Liver (tissue), 9 donors: ENCODE measurements around the gene MFAP5. TPM values are rescaled to one million over a fixed set of nuclear protein-coding genes. Genes with fewer than 3 reads are reported as not detected.

ENCODE experiments used
- DNase-seq: peaks from one replicate; pipeline ENCODE4 v3.0.0-alpha.2; 2017; ENCODE audit warnings: low spot score
- H3K27ac ChIP-seq, 2 donors: one replicate each; pipeline ENCODE4 v1.7.0; 2013; ENCODE audit warnings: inconsistent platforms in 2 of 2, low read length in 2 of 2, control low read depth in 1 of 2, low read depth in 1 of 2, mild to moderate bottlenecking in 1 of 2
- H3K27me3 ChIP-seq, 4 donors: one replicate each; pipeline versions ENCODE4 v1.6.1 to v1.7.0; 2013; ENCODE audit warnings: low read length in 3 of 4, inconsistent platforms in 1 of 4, mild to moderate bottlenecking in 1 of 4, moderate library complexity in 1 of 4; ENCODE audit not compliant: control insufficient read depth in 4 of 4, insufficient read depth in 4 of 4
- H3K36me3 ChIP-seq, 4 donors: one replicate each; pipeline versions ENCODE4 v1.6.1 to v1.7.0; 2013; ENCODE audit warnings: low read length in 3 of 4, mild to moderate bottlenecking in 3 of 4, low read depth in 1 of 4, moderate library complexity in 1 of 4; ENCODE audit not compliant: control insufficient read depth in 4 of 4, insufficient read depth in 3 of 4
- H3K4me1 ChIP-seq, 4 donors: one replicate each; pipeline versions ENCODE4 v1.6.1 to v1.7.0; 2013; ENCODE audit warnings: low read length in 3 of 4, mild to moderate bottlenecking in 3 of 4, moderate library complexity in 1 of 4; ENCODE audit not compliant: control insufficient read depth in 4 of 4, insufficient read depth in 4 of 4
- H3K4me3 ChIP-seq, 3 donors: one replicate each; pipeline versions ENCODE4 v1.6.1 to v1.7.0; 2013; ENCODE audit warnings: low read length in 3 of 3, control low read depth in 1 of 3, low read depth in 1 of 3, mild to moderate bottlenecking in 1 of 3
- H3K9ac ChIP-seq, 2 donors: one replicate each; pipeline ENCODE4 v1.7.0; 2013; ENCODE audit warnings: low read length in 2 of 2, mild to moderate bottlenecking in 2 of 2, moderate library complexity in 2 of 2, control low read depth in 1 of 2, low read depth in 1 of 2
- H3K9me3 ChIP-seq, 4 donors: one replicate each; pipeline versions ENCODE4 v1.6.1 to v1.7.0; 2013; ENCODE audit warnings: low read length in 3 of 4; ENCODE audit not compliant: control insufficient read depth in 4 of 4
- CTCF ChIP-seq: fragments of 150-350 bp; IDR thresholded peaks from 2 replicates; pipeline ENCODE4 v1.5.1; 2017; ENCODE audit warnings: improper control_type of control experiment, low read depth, low read length; ENCODE audit not compliant: missing input control
- EGR1 ChIP-seq, 2 donors: IDR thresholded peaks; 2 replicates each; pipeline ENCODE4 v1.6.1; 2016 to 2018; ENCODE audit warnings: antibody characterized with exemption in 2 of 2, low read depth in 2 of 2
- FOXA1 ChIP-seq: IDR thresholded peaks from 2 replicates; pipeline ENCODE4 v1.6.1; 2016; ENCODE audit warnings: antibody characterized with exemption
- FOXA2 ChIP-seq: IDR thresholded peaks from 2 replicates; pipeline ENCODE4 v1.6.1; 2016; ENCODE audit warnings: antibody characterized with exemption
- GABPA ChIP-seq, 2 donors: IDR thresholded peaks in 1 of 2; conservative IDR thresholded peaks in 1 of 2; 2 replicates each; pipeline ENCODE4 v1.6.1; 2016; ENCODE audit warnings: antibody characterized with exemption in 2 of 2, mild to moderate bottlenecking in 1 of 2, moderate library complexity in 1 of 2
- HNF4A ChIP-seq, 2 donors: conservative IDR thresholded peaks; 2 replicates each; pipeline ENCODE4 v1.6.1; 2016; ENCODE audit warnings: antibody characterized with exemption in 2 of 2, mild to moderate bottlenecking in 2 of 2
- HNF4G ChIP-seq: IDR thresholded peaks from 2 replicates; pipeline ENCODE4 v1.6.1; 2016; ENCODE audit warnings: antibody characterized with exemption
- JUND ChIP-seq, 2 donors: IDR thresholded peaks; 2 replicates each; pipeline ENCODE4 v1.6.1; 2016; ENCODE audit warnings: antibody characterized with exemption in 2 of 2
- MAX ChIP-seq: IDR thresholded peaks from 2 replicates; pipeline ENCODE4 v1.6.1; 2016; ENCODE audit warnings: antibody characterized with exemption
- NR2F2 ChIP-seq: IDR thresholded peaks from 2 replicates; pipeline ENCODE4 v1.6.1; 2016; ENCODE audit warnings: antibody characterized with exemption
- RAD21 ChIP-seq, 2 donors: IDR thresholded peaks; 2 replicates each; pipeline ENCODE4 v1.6.1; 2016; ENCODE audit warnings: antibody characterized with exemption in 2 of 2, mild to moderate bottlenecking in 2 of 2
- RXRA ChIP-seq, 2 donors: IDR thresholded peaks; 2 replicates each; pipeline ENCODE4 v1.6.1; 2017 to 2018; ENCODE audit warnings: antibody characterized with exemption in 2 of 2, mild to moderate bottlenecking in 1 of 2
- SP1 ChIP-seq: IDR thresholded peaks from 2 replicates; pipeline ENCODE4 v1.6.1; 2018; ENCODE audit warnings: antibody characterized with exemption, mild to moderate bottlenecking
- TAF1 ChIP-seq: conservative IDR thresholded peaks from 2 replicates; pipeline ENCODE4 v1.6.1; 2016; ENCODE audit warnings: antibody characterized with exemption, mild to moderate bottlenecking
- YY1 ChIP-seq: IDR thresholded peaks from 2 replicates; pipeline ENCODE4 v1.6.1; 2016; ENCODE audit warnings: antibody characterized with exemption, mild to moderate bottlenecking
- ZBTB33 ChIP-seq: IDR thresholded peaks from 2 replicates; pipeline ENCODE4 v1.6.1; 2016; ENCODE audit warnings: antibody characterized with exemption
- WGBS: extraction: QIAGEN DNeasy Blood & Tissue Kit; methylation state at CpG from one replicate; pipeline ENCODE4 v1.1.7; 2013; 5-methylcytosine and 5-hydroxymethylcytosine counted together
- polyA plus RNA-seq, 2 donors: library from polyadenylated mRNA; stranded (reverse) in 1 of 2; unstranded in 1 of 2; fragments of 200-250 nt in 1 of 2; fragments of >200 nt in 1 of 2; fragmentation: Nextera tagmentation in 1 of 2; extraction: Ambion mirVana in 1 of 2; gene quantifications; one replicate each; pipeline versions ENCODE4 v1.2.1 to v1.2.3, GENCODE V29; 2013 to 2015
- total RNA-seq, 2 donors: library from RNA; depleted of rRNA; stranded (reverse); fragments of >200 nt; gene quantifications; one replicate each; pipeline ENCODE4 v1.2.3, GENCODE V29; 2014
- TF ChIP-seq, protein P1 (sequence below): IDR thresholded peaks from 2 replicates; pipeline ENCODE4 v1.6.1; 2016; ENCODE audit warnings: antibody characterized with exemption
- TF ChIP-seq, protein P2 (sequence below): IDR thresholded peaks from 2 replicates; pipeline ENCODE4 v1.6.1; 2016; ENCODE audit warnings: antibody characterized with exemption, mild to moderate bottlenecking
- donor health status: healthy.
- donor health status: healthy.
- donor health status: healthy.
- donor health status: healthy.
- donor health status: healthy.

The MFAP5 gene
- total and polyA plus RNA-seq, 4 donors = 0.20 to 0.42 TPM; not detected in 2

DNA sequence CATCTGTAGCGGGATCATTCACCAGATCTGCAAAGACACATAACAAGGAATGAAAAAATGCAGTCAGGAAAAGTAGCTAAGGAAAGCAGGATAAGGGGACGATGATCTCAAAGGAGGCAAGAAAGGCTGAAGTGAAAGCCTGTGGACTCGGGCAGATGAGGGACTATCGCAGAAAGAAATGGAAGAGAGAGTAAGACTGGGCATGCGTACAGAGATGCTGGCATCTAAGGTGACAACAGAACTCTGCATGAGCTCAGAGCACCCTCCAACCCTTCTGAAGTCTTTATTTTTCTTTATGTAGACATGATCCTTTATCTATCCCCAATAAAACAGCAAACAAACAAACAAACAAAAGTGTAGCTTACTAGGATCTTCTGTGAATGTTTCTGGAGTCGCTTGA is 7.2 kb downstream of the MFAP5 start:
- Histone ChIP-seq H3K36me3 (no peaks in the 10 kb centered on the region), H3K4me3 (no peak overlapping the region), H3K9ac (no peak overlapping the region), H3K27ac (no peak overlapping the region), H3K27me3 (no peaks in the 10 kb centered on the region), H3K9me3 (no peaks in the 10 kb centered on the region), H3K4me1 (no peaks in the 10 kb centered on the region)
- 79% methylated on average over 6 of the region's 6 CpGs for WGBS
- DNase-seq = no peak
- no peak for TF ChIP-seq TAF1
- no peak for TF ChIP-seq CTCF
- no peak for TF ChIP-seq RXRA (IDR thresholded peaks at IDR 0.05)

DNA sequence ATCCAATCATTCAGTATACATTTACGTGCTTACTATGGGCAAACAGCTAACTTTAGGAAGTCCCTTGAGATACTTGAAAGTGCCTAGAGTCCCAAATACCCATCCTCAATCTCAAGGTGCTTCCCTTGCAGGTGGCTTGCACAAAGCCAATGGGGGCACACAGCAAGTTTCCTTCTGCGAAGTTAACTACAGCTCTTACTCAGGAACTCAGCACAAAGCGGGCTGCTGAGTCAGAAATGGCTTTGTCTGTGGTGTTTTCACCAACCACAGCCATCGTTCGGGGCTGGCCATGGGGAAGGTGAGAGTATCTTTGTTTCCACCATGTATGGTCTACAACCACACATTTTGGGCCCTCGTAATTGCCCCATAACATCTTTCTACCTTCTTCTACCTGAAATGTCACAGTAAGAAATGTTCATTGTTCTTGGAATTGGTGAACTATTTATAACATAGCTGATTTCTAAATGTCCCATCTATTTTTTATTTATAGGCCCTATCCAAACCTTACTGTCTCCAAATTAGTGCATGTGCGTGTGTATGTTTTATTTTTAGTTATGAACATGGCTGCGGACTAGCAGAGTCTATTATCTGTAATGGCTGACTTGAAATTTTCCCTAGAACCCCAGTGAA is 13.9 kb downstream of the MFAP5 start:
- no peak overlapping the region for H3K9ac ChIP-seq
- no peak overlapping the region for H3K4me3 ChIP-seq
- DNase-seq = no peak
- H3K36me3 ChIP-seq = no peaks in the 10 kb centered on the region
- no peaks in the 10 kb centered on the region for H3K4me1 ChIP-seq
- no peaks in the 10 kb centered on the region for H3K9me3 ChIP-seq
- WGBS = 81% methylated on average over 8 of the region's 8 CpGs
- no peak overlapping the region for H3K27ac ChIP-seq
- no peaks in the 10 kb centered on the region for H3K27me3 ChIP-seq
- TF ChIP-seq TAF1 (no peak), FOXA2 (no peak), FOXA1 (no peak)

GRCh38 chr12:8647968-8648367 is 14.7 kb downstream of the MFAP5 start:
- Histone ChIP-seq H3K4me1 (no peaks in the 10 kb centered on the region), H3K4me3 (no peak overlapping the region), H3K9ac (no peak overlapping the region), H3K9me3 (no peaks in the 10 kb centered on the region), H3K36me3 (no peaks in the 10 kb centered on the region), H3K27me3 (no peaks in the 10 kb centered on the region), H3K27ac (no peak overlapping the region)
- 83% methylated on average over 5 of the region's 5 CpGs for WGBS
- TF ChIP-seq GABPA (IDR thresholded peaks at IDR 0.05 in 1 of 2, conservative IDR thresholded peaks at IDR 0.05 in 1 of 2) (no peak), NR2F2 (no peak), FOXA2 (no peak), SP1 (no peak), TAF1 (no peak), EGR1 (IDR thresholded peaks at IDR 0.05; ENCODE audit: low read depth in 2 of 2) (no peak), JUND (IDR thresholded peaks at IDR 0.05) (no peak), HNF4G (no peak), MAX (no peak), ZBTB33 (no peak), HNF4A (conservative IDR thresholded peaks at IDR 0.05) (no peak), RXRA (IDR thresholded peaks at IDR 0.05) (no peak), CTCF (no peak), FOXA1 (no peak), YY1 (no peak), RAD21 (IDR thresholded peaks at IDR 0.05) (no peak)
- TF ChIP-seq, protein P1, sequence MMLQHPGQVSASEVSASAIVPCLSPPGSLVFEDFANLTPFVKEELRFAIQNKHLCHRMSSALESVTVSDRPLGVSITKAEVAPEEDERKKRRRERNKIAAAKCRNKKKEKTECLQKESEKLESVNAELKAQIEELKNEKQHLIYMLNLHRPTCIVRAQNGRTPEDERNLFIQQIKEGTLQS = no peak
- TF ChIP-seq, protein P2, sequence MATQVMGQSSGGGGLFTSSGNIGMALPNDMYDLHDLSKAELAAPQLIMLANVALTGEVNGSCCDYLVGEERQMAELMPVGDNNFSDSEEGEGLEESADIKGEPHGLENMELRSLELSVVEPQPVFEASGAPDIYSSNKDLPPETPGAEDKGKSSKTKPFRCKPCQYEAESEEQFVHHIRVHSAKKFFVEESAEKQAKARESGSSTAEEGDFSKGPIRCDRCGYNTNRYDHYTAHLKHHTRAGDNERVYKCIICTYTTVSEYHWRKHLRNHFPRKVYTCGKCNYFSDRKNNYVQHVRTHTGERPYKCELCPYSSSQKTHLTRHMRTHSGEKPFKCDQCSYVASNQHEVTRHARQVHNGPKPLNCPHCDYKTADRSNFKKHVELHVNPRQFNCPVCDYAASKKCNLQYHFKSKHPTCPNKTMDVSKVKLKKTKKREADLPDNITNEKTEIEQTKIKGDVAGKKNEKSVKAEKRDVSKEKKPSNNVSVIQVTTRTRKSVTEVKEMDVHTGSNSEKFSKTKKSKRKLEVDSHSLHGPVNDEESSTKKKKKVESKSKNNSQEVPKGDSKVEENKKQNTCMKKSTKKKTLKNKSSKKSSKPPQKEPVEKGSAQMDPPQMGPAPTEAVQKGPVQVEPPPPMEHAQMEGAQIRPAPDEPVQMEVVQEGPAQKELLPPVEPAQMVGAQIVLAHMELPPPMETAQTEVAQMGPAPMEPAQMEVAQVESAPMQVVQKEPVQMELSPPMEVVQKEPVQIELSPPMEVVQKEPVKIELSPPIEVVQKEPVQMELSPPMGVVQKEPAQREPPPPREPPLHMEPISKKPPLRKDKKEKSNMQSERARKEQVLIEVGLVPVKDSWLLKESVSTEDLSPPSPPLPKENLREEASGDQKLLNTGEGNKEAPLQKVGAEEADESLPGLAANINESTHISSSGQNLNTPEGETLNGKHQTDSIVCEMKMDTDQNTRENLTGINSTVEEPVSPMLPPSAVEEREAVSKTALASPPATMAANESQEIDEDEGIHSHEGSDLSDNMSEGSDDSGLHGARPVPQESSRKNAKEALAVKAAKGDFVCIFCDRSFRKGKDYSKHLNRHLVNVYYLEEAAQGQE = no peak
- no peak for DNase-seq
